Measurements from ENCODE around the gene MFGE8.
"Not testable (repeated sequence)": the region's sequence is repeated elsewhere in the genome, so short reads cannot be mapped to it uniquely, and the experiment has no call there.

Gene MFGE8

DNA sequence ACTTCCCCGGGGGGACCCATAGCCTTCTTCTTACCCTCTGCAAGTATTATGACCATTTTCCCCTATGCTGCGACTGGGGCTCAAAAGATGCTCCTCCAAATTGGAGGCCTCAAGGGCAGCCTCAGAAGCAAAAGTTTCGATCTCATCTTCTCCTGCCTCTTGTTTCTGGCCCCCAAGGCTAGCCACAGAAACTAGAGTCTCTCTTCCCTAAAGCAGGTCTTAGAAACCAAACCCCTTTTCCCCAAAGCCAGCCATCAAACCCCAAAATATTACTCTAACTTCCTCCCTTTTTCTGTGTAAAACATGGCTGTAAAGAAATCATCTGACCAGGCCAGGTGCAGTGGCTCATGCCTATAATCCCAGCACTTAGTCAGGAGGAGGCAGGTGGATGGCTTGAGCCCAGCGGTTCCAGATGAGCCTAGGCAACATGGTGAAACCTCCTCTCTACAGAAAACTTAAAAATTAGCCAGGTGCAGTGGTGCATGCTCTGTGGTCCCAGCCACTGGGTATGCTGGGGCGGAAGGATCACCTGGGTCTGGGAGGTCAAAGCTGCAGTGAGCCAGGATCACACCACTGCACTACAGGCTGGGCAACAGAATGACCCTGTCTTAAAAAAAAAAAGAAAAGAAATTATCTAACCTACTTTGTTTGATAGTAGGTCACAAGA, 36.7 kb upstream of the MFGE8 start:
- no peak for DNase-seq (ENCODE audit: low spot score)
- in situ Hi-C loops (cut with MboI; ENCODE audit: low pct_unique_long_range_greater_than_20kb, low sequenced_read_pairs, unreplicated experiment): no loop called here
- TF ChIP-seq, protein P1, sequence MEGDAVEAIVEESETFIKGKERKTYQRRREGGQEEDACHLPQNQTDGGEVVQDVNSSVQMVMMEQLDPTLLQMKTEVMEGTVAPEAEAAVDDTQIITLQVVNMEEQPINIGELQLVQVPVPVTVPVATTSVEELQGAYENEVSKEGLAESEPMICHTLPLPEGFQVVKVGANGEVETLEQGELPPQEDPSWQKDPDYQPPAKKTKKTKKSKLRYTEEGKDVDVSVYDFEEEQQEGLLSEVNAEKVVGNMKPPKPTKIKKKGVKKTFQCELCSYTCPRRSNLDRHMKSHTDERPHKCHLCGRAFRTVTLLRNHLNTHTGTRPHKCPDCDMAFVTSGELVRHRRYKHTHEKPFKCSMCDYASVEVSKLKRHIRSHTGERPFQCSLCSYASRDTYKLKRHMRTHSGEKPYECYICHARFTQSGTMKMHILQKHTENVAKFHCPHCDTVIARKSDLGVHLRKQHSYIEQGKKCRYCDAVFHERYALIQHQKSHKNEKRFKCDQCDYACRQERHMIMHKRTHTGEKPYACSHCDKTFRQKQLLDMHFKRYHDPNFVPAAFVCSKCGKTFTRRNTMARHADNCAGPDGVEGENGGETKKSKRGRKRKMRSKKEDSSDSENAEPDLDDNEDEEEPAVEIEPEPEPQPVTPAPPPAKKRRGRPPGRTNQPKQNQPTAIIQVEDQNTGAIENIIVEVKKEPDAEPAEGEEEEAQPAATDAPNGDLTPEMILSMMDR (IDR thresholded peaks at IDR 0.05; ENCODE audit: extremely low read depth, insufficient read depth, missing control alignments): no peak

DNA sequence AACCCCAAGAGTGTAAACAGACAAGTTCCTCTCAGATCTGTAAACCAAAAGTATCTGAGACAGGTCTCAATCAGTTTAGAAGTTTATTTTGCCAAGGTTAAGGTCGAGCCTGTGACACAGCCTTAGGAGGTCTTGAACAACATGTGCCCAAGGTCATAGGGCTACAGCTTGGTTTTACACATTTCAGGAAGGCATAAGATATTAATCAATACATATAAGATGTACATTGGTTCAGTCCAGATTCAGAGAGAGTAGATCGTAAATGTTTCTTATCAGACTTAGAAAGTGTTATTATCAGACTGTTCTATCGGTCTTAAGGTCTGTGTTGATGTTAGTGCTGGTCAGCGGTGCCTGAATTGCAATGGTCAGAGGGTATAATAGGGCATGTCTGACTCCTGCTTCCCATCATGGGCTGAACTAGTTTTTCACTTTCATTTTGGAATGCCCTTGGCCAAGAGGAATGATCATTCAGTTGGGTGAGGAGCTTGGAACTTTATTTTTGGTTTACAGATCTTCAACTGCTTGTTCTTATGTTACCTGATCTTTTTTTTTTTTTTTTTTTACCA, 27.0 kb upstream of the MFGE8 start:
- TF ChIP-seq, protein P1 (IDR thresholded peaks at IDR 0.05; ENCODE audit: extremely low read depth, insufficient read depth, missing control alignments): no peak

DNA sequence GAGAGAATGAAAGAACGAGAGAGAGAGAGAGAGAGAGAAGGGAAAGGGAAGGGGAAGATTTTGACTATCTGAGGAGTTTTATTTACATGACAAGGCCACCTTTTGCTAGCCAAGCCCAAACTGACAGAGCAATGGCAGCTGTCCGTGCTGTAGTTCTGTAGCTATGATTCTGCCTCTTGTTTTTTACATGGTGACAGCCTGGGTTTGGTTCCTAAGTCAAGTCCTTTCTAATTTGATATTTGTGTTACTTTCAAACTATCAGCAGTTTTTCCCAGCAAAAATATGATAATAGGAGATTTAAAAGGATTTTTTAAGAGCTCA, 26.3 kb upstream of the MFGE8 start:
- DNase-seq (ENCODE audit: low spot score): no peak
- TF ChIP-seq, protein P1 (IDR thresholded peaks at IDR 0.05; ENCODE audit: extremely low read depth, insufficient read depth, missing control alignments): no peak
- in situ Hi-C loops (cut with MboI; ENCODE audit: low pct_unique_long_range_greater_than_20kb, low sequenced_read_pairs, unreplicated experiment): no loop called here

More for the DNA sequence above, 27.0 kb upstream of the MFGE8 start:
- in situ Hi-C loops (cut with MboI; ENCODE audit: low pct_unique_long_range_greater_than_20kb, low sequenced_read_pairs, unreplicated experiment): no loop called here
- no peak for DNase-seq (ENCODE audit: low spot score)

DNA sequence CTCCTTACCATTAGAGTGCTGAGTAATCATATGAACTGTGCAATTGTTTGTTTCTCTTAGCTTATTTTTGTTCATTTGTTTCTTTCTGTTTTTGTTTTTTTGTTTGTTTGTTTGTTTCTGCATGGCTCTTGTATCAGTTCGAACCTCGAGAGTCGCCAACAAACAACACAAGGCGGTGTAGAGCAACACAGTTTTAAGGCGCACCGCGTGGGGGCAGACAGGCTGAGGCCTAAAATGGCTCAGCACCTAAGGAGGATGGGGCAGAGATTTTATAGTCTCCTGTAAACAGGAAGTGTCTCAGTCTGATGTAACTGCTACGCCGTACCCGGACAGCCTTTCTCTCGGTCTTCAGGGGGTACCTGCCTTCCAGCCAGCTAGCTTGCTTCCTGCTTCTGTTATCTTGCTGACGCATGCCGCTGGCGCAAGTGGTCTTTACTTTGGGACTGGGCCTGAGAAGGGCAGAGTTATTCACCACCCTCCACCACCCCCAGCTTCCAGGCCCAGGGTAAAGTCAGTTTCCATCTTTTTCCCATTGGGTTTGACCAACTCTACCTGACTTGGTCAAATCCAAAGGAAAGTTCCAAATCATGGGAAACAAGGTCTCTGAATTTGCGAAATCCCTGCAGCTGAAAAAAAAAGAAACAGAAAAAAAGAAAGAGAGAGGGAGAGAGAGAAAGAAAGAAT, 25.8 kb upstream of the MFGE8 start:
- in situ Hi-C loops (cut with MboI; ENCODE audit: low pct_unique_long_range_greater_than_20kb, low sequenced_read_pairs, unreplicated experiment): no loop called here
- TF ChIP-seq, protein P1 (IDR thresholded peaks at IDR 0.05; ENCODE audit: extremely low read depth, insufficient read depth, missing control alignments): no peak
- no peak for DNase-seq (ENCODE audit: low spot score)

DNA sequence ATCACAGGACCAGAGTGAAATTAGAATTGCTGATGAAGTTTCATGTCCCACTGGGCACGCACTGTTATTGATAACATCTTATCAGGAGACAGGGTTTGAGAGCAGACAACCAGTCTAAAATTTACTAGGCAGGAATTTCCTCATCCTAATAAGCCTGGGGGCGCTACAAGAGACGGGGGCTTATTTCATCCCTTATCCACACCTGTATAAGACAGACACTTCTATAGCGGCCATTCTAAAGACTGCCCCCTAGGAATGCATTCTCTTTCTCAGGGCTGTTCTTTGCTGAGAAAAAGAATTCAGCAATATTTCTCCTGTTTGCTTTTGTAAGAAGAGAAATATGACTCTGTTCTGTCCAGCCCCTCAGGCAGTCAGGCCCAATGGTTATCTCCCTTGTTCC, 21.3 kb upstream of the MFGE8 start:
- in situ Hi-C loops (cut with MboI; ENCODE audit: low pct_unique_long_range_greater_than_20kb, low sequenced_read_pairs, unreplicated experiment); DNase-seq (ENCODE audit: low spot score): not testable (repeated sequence)

DNA sequence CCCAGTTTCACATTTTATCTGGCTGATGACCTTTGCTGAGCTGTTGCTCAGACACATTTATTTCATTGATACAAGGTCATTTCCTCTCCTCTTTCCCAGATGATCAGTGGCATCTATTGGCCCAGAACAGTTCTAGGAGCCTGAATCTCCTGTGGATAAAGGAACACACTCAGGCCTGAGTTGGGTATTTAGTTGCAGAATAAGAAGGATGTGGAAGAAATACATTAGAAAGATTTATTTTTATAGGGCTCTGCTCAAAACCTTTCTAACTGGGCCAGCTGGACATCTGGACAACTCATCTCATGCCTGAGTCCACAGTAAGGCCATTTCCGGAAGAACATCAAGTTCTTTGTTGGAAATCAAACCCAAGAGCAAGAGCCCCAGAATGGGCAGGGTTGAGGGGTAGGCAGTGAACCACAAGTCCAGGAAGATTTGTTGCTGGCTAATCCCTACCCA, 19.7 kb upstream of the MFGE8 start:
- in situ Hi-C loops (cut with MboI; ENCODE audit: low pct_unique_long_range_greater_than_20kb, low sequenced_read_pairs, unreplicated experiment): no loop called here
- TF ChIP-seq, protein P1 (IDR thresholded peaks at IDR 0.05; ENCODE audit: extremely low read depth, insufficient read depth, missing control alignments): no peak
- DNase-seq (ENCODE audit: low spot score): no peak

DNA sequence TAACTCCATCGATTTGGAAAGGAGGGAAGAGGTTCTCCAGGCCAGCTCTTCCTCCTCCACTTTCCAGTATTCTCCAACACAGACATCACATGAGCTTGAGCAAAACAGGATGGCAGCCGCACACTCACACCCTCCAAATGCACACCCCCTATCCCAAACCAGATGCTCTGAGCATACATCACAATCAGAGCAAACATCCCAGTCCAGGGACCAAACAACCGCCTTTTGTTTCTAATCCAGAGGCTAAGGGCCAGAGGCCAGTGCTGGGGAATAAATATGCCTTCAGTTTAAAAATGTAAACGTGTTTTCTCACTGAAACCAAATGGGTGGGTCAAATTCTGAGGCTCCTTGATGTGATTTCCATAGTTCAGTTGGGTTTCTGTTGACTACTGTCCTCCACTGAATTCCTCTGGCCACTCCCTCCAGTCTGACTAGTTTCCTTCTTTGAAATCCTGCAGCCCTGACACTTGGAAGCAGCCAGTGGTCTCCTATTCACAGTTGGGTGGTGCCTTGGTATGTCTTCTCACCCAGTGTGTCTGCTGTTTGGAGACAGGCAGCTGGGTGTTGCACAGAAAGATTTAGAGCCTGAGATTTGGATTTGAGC, 19.2 kb upstream of the MFGE8 start:
- TF ChIP-seq, protein P1 (IDR thresholded peaks at IDR 0.05; ENCODE audit: extremely low read depth, insufficient read depth, missing control alignments): no peak
- DNase-seq (ENCODE audit: low spot score): no peak
- in situ Hi-C loops (cut with MboI; ENCODE audit: low pct_unique_long_range_greater_than_20kb, low sequenced_read_pairs, unreplicated experiment): no loop called here

Data from GM13977 (cell line).